ENCODE data around the gene MEIS1. TPM values are rescaled to one million over a fixed set of nuclear protein-coding genes. Genes with fewer than 3 reads are reported as not detected.

MEIS1 gene
- total and polyA plus RNA-seq, 2 experiments from 2014 or later, result 0.16 to 0.28 TPM

DNA sequence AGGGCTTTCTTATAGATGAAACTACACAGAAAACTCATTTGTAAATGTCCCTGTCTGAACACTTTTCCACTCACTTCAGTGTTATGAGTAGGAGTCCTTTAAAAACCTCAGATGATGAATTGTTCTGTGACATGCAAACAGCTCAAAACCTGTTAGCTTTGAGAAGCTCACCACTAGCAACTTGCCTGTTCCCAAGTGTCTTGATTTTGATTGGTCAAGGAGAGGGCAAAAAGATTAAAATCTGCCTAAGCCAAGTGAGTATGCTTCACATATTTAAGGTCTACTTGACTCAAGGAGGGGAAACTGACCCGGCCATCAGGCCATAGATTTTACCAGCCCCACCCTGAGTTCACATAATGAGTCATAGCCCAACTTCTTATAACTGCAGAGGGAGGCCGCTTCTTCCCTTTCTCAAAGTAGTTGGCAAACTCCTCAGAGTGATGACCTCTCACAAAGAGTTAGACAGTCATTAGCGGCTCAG, 45.2 kb upstream of the MEIS1 start:
- Histone ChIP-seq H3K4me2 (peak overlapping the region; percentile 60), H4K20me1 (replicated peaks; ENCODE audit: insufficient read depth) (no peaks in the 10 kb centered on the region), H3K9me2 (ENCODE audit: insufficient read depth) (no peaks in the 10 kb centered on the region; the same call in 1 of the 2 replicates), H3F3A (replicated peaks; ENCODE audit: low read depth) (no peaks in the 10 kb centered on the region), H2AFZ (peak overlapping the region; percentile 21; the same call in 1 of the 2 replicates), H3K27me3 (ENCODE audit: insufficient read depth) (no peaks in the 10 kb centered on the region), H3K27ac (ENCODE audit: low read depth) (no peak overlapping the region), H3K36me3 (ENCODE audit: insufficient read depth) (peaks cover 4% of the 10 kb centered on the region), H3K4me3 (peak overlapping the region; percentile 10; the same call in 1 of the 2 replicates), H3K79me2 (replicated peaks; ENCODE audit: insufficient read depth) (no peaks in the 10 kb centered on the region), H3K4me1 (ENCODE audit: insufficient read depth) (peaks cover 17% of the 10 kb centered on the region)
- Mint-ChIP-seq H3K9me3 (peaks cover 9% of the 10 kb centered on the region; the same call in 2 of the 3 replicates), H3K27ac (no peak overlapping the region), H3K4me3 (no peak overlapping the region), H3K4me1 (peaks cover 29% of the 10 kb centered on the region), H3K36me3 (ENCODE audit: low read depth) (peaks cover 16% of the 10 kb centered on the region; the same call in 2 of the 3 replicates), H3K27me3 (ENCODE audit: insufficient read depth, low read depth, poor library complexity) (no peaks in the 10 kb centered on the region)
- ATAC-seq (no peak), DNase-seq (ENCODE audit: low spot score) (no peak)
- TF ChIP-seq POLR2AphosphoS5 (IDR thresholded peaks at IDR 0.05; ENCODE audit: low read depth) (no peak), EZH2 (IDR thresholded peaks at IDR 0.05; ENCODE audit: low read depth, unreplicated experiment) (no peak), CTCF (conservative IDR thresholded peaks at IDR 0.05; ENCODE audit: low read depth in 2 of 2) (no peak), JUNB (IDR thresholded peaks at IDR 0.05; ENCODE audit: unreplicated experiment) (no peak), NANOG (IDR thresholded peaks at IDR 0.05; ENCODE audit: borderline replicate concordance) (no peak), STAT1 (IDR thresholded peaks at IDR 0.05; ENCODE audit: unreplicated experiment) (no peak), CREB1 (CRISPR knock-in tag; IDR thresholded peaks at IDR 0.05; ENCODE audit: low read depth) (no peak), EZH2phosphoT487 (IDR thresholded peaks at IDR 0.05; ENCODE audit: unreplicated experiment) (no peak), ZNF331 (CRISPR knock-in tag; IDR thresholded peaks at IDR 0.05; ENCODE audit: low read depth) (no peak)
- TF ChIP-seq, protein P1, sequence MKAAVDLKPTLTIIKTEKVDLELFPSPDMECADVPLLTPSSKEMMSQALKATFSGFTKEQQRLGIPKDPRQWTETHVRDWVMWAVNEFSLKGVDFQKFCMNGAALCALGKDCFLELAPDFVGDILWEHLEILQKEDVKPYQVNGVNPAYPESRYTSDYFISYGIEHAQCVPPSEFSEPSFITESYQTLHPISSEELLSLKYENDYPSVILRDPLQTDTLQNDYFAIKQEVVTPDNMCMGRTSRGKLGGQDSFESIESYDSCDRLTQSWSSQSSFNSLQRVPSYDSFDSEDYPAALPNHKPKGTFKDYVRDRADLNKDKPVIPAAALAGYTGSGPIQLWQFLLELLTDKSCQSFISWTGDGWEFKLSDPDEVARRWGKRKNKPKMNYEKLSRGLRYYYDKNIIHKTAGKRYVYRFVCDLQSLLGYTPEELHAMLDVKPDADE (IDR thresholded peaks at IDR 0.05), result no peak

DNA sequence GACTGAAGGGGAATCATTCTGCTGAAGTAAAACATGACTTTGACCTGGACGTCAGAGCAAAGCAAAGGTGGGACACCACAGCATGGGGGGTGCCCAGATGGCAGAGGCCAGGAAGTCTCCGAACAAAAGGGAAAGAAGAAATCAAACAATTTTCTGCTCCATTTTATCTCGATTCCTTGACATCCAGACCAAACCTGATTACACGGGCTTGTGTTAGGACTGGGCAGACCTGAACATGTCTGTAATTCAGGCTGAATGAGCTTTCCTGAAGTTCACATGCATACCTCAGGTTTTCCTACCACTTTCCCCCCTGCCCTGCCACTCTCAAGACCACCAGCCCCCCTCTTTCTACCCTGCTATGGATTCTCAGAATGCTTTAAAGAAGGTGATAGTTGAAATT, 44.8 kb upstream of the MEIS1 start:
- Histone ChIP-seq H4K20me1 (replicated peaks; ENCODE audit: insufficient read depth) (no peaks in the 10 kb centered on the region), H3K4me3 (peak overlapping the region; percentile 61), H3K4me2 (peak overlapping the region; percentile 60), H3K9me2 (ENCODE audit: insufficient read depth) (no peaks in the 10 kb centered on the region; the same call in 1 of the 2 replicates), H3K27me3 (ENCODE audit: insufficient read depth) (no peaks in the 10 kb centered on the region), H2AFZ (peak overlapping the region; percentile 21; the same call in 1 of the 2 replicates), H3K4me1 (ENCODE audit: insufficient read depth) (peaks cover 17% of the 10 kb centered on the region), H3K36me3 (ENCODE audit: insufficient read depth) (peaks cover 4% of the 10 kb centered on the region), H3F3A (replicated peaks; ENCODE audit: low read depth) (no peaks in the 10 kb centered on the region), H3K27ac (ENCODE audit: low read depth) (no peak overlapping the region), H3K79me2 (replicated peaks; ENCODE audit: insufficient read depth) (no peaks in the 10 kb centered on the region)
- H3K4me3 Mint-ChIP-seq, result peak overlapping the region; percentile 0; the same call in 1 of the 3 replicates
- no peaks in the 10 kb centered on the region for H3K27me3 Mint-ChIP-seq (ENCODE audit: insufficient read depth, low read depth, poor library complexity)
- ATAC-seq (no peak), DNase-seq (ENCODE audit: low spot score) (no peak)
- no peak overlapping the region for H3K27ac Mint-ChIP-seq
- peaks cover 9% of the 10 kb centered on the region; the same call in 2 of the 3 replicates for H3K9me3 Mint-ChIP-seq
- H3K4me1 Mint-ChIP-seq, result peaks cover 29% of the 10 kb centered on the region
- peaks cover 16% of the 10 kb centered on the region; the same call in 2 of the 3 replicates for H3K36me3 Mint-ChIP-seq (ENCODE audit: low read depth)
- no peak for TF ChIP-seq CTCF (conservative IDR thresholded peaks at IDR 0.05; ENCODE audit: low read depth in 2 of 2)
- no peak for TF ChIP-seq EZH2phosphoT487 (IDR thresholded peaks at IDR 0.05; ENCODE audit: unreplicated experiment)
